ENCODE measurements around the gene CXCL1. TPM values are rescaled to one million over a fixed set of nuclear protein-coding genes. Genes with fewer than 3 reads are reported as not detected.

The CXCL1 gene
- total RNA-seq (2014; rRNA removed; shearing (Covaris generic)) = not detected in 2 replicates

- peak; percentile 67 for DNase-seq
- H3K4me3 ChIP-seq (ENCODE audit: insufficient read depth, low read depth, low read length) = peak within 1 kb of the TSS; percentile 61
- peaks cover 16% of the 10 kb centered on the region for H3K27me3 ChIP-seq (ENCODE audit: control insufficient read depth, insufficient read depth, low read length)
- H3K36me3 ChIP-seq (replicated peaks; ENCODE audit: control insufficient read depth, insufficient read depth, low read length) = no peaks in the 10 kb centered on the region
These were observed at the start of gene CXCL1 for GRCh38 chr4:73869130-73870055. Gene CXCL1, plus strand, starts transcription at chr4:73869393. Its CDS starts 78 bp downstream, at chr4:73869471.

- DNase-seq = no peak
- Histone ChIP-seq H3K36me3 (replicated peaks; ENCODE audit: control insufficient read depth, insufficient read depth, low read length) (no peaks in the 10 kb centered on the region), H3K27me3 (ENCODE audit: control insufficient read depth, insufficient read depth, low read length) (no peaks in the 10 kb centered on the region), H3K4me3 (ENCODE audit: insufficient read depth, low read depth, low read length) (no peak overlapping the region)
These were observed 47.9 kb upstream of the CXCL1 start for GRCh38 chr4:73821325-73821724.

- Histone ChIP-seq H3K4me3 (ENCODE audit: insufficient read depth, low read depth, low read length) (no peak overlapping the region), H3K27me3 (ENCODE audit: control insufficient read depth, insufficient read depth, low read length) (no peaks in the 10 kb centered on the region), H3K36me3 (replicated peaks; ENCODE audit: control insufficient read depth, insufficient read depth, low read length) (no peaks in the 10 kb centered on the region)
- DNase-seq = no peak
These were observed 46.8 kb upstream of the CXCL1 start for GRCh38 chr4:73822389-73822788.

- no peak for DNase-seq
- H3K27me3 ChIP-seq (ENCODE audit: control insufficient read depth, insufficient read depth, low read length) = no peaks in the 10 kb centered on the region
- no peak overlapping the region for H3K4me3 ChIP-seq (ENCODE audit: insufficient read depth, low read depth, low read length)
- H3K36me3 ChIP-seq (replicated peaks; ENCODE audit: control insufficient read depth, insufficient read depth, low read length) = no peaks in the 10 kb centered on the region
These were observed 46.2 kb upstream of the CXCL1 start for GRCh38 chr4:73822812-73823504.

- H3K4me3 ChIP-seq (ENCODE audit: insufficient read depth, low read depth, low read length) = no peak overlapping the region
- H3K36me3 ChIP-seq (replicated peaks; ENCODE audit: control insufficient read depth, insufficient read depth, low read length) = no peaks in the 10 kb centered on the region
- DNase-seq = no peak
- H3K27me3 ChIP-seq (ENCODE audit: control insufficient read depth, insufficient read depth, low read length) = no peaks in the 10 kb centered on the region
These were observed 45.4 kb upstream of the CXCL1 start for GRCh38 chr4:73823760-73824159.

GRCh38 chr4:73828956-73829355, 40.2 kb upstream of the CXCL1 start:
- H3K27me3 ChIP-seq (ENCODE audit: control insufficient read depth, insufficient read depth, low read length) = no peaks in the 10 kb centered on the region
- no peaks in the 10 kb centered on the region for H3K36me3 ChIP-seq (replicated peaks; ENCODE audit: control insufficient read depth, insufficient read depth, low read length)
- no peak overlapping the region for H3K4me3 ChIP-seq (ENCODE audit: insufficient read depth, low read depth, low read length)
- DNase-seq = no peak

- H3K36me3 ChIP-seq (replicated peaks; ENCODE audit: control insufficient read depth, insufficient read depth, low read length) = no peaks in the 10 kb centered on the region
- no peak overlapping the region for H3K4me3 ChIP-seq (ENCODE audit: insufficient read depth, low read depth, low read length)
- no peak for DNase-seq
- no peaks in the 10 kb centered on the region; the same call in 1 of the 2 replicates for H3K27me3 ChIP-seq (ENCODE audit: control insufficient read depth, insufficient read depth, low read length)
These were observed 37.6 kb upstream of the CXCL1 start for GRCh38 chr4:73831569-73831968.

- Histone ChIP-seq H3K36me3 (replicated peaks; ENCODE audit: control insufficient read depth, insufficient read depth, low read length) (no peaks in the 10 kb centered on the region), H3K4me3 (ENCODE audit: insufficient read depth, low read depth, low read length) (no peak overlapping the region), H3K27me3 (ENCODE audit: control insufficient read depth, insufficient read depth, low read length) (peaks cover 10% of the 10 kb centered on the region)
- no peak for DNase-seq
These were observed 36.4 kb upstream of the CXCL1 start for GRCh38 chr4:73832651-73833237.

GRCh38 chr4:73836373-73837279, 32.6 kb upstream of the CXCL1 start, which contains the start of gene CXCL6:
Gene CXCL6, plus strand, starts transcription at chr4:73836678. Its CDS starts 73 bp downstream, at chr4:73836751.
- no peaks in the 10 kb centered on the region for H3K36me3 ChIP-seq (replicated peaks; ENCODE audit: control insufficient read depth, insufficient read depth, low read length)
- peaks cover 15% of the 10 kb centered on the region for H3K27me3 ChIP-seq (ENCODE audit: control insufficient read depth, insufficient read depth, low read length)
- peak; percentile 78 for DNase-seq
- peak within 1 kb of the TSS; percentile 53 for H3K4me3 ChIP-seq (ENCODE audit: insufficient read depth, low read depth, low read length)

- Histone ChIP-seq H3K4me3 (ENCODE audit: insufficient read depth, low read depth, low read length) (no peak overlapping the region), H3K27me3 (ENCODE audit: control insufficient read depth, insufficient read depth, low read length) (peaks cover 15% of the 10 kb centered on the region), H3K36me3 (replicated peaks; ENCODE audit: control insufficient read depth, insufficient read depth, low read length) (no peaks in the 10 kb centered on the region)
- no peak for DNase-seq
These were observed 30.1 kb upstream of the CXCL1 start for GRCh38 chr4:73839071-73839470.

- Histone ChIP-seq H3K4me3 (ENCODE audit: insufficient read depth, low read depth, low read length) (no peak overlapping the region), H3K36me3 (replicated peaks; ENCODE audit: control insufficient read depth, insufficient read depth, low read length) (no peaks in the 10 kb centered on the region), H3K27me3 (ENCODE audit: control insufficient read depth, insufficient read depth, low read length) (peaks cover 15% of the 10 kb centered on the region)
- DNase-seq = no peak
These were observed 29.5 kb upstream of the CXCL1 start for GRCh38 chr4:73839715-73840114.

- DNase-seq = no peak
These were observed 27.8 kb upstream of the CXCL1 start for GRCh38 chr4:73841243-73841925.

GRCh38 chr4:73842696-73843095, 26.5 kb upstream of the CXCL1 start:
- Histone ChIP-seq H3K4me3 (ENCODE audit: insufficient read depth, low read depth, low read length) (no peak overlapping the region), H3K36me3 (replicated peaks; ENCODE audit: control insufficient read depth, insufficient read depth, low read length) (no peaks in the 10 kb centered on the region), H3K27me3 (ENCODE audit: control insufficient read depth, insufficient read depth, low read length) (peaks cover 5% of the 10 kb centered on the region)
- DNase-seq = no peak

More at GRCh38 chr4:73841243-73841925, 27.8 kb upstream of the CXCL1 start:
- Histone ChIP-seq H3K36me3 (replicated peaks; ENCODE audit: control insufficient read depth, insufficient read depth, low read length) (no peaks in the 10 kb centered on the region), H3K27me3 (ENCODE audit: control insufficient read depth, insufficient read depth, low read length) (peaks cover 15% of the 10 kb centered on the region), H3K4me3 (ENCODE audit: insufficient read depth, low read depth, low read length) (no peak overlapping the region)

Data from H7 (cell line).